H1 (cell line): ENCODE data around the gene NKAIN2. TPM values are rescaled to one million over a fixed set of nuclear protein-coding genes. Genes with fewer than 3 reads are reported as not detected.

Experiments used
- CTCF ChIA-PET: fragments of 300-600 bp; sonication (Branson Sonifier 250); formaldehyde crosslinking; loops from one replicate; lab custom pipeline; 2021; ENCODE audit not compliant: partially characterized antibody; lab: Charles Lee
- POLR2A ChIA-PET: fragments of 300-600 bp; sonication (Branson Sonifier 250); formaldehyde crosslinking; loops from one replicate; lab custom pipeline; 2021; ENCODE audit warnings: inconsistent platforms; ENCODE audit not compliant: partially characterized antibody; lab: Charles Lee
- DNase-seq, 2 experiments: peaks; one replicate each; pipeline versions ENCODE4 v3.0.0 to v3.0.0-alpha.2; 2010 to 2022; ENCODE audit warnings: low spot score in 2 of 2, low read depth in 1 of 2, mixed read lengths in 1 of 2
- FAIRE-seq: peaks from 2 replicates; lab custom pipeline; 2011; peaks lifted over from hg19 to GRCh38; lab: Jason Lieb, UNC
- H2AFZ ChIP-seq: 2 replicates; pipeline ENCODE4 v1.8.1; 2012; ENCODE audit warnings: low read length, inconsistent platforms
- H2AK5ac ChIP-seq: 2 replicates; pipeline ENCODE4 v1.6.1; 2013; ENCODE audit warnings: low read depth, low read length
- H2BK120ac ChIP-seq: replicated peaks from 2 replicates; pipeline ENCODE3; 2013; ENCODE audit warnings: low read depth, low read length, inconsistent platforms
- H2BK12ac ChIP-seq: 2 replicates; pipeline ENCODE4 v1.6.1; 2013; ENCODE audit warnings: low read depth, low read length
- H2BK15ac ChIP-seq: 2 replicates; pipeline ENCODE4 v1.6.1; 2013; ENCODE audit warnings: low read length
- H2BK20ac ChIP-seq: 2 replicates; pipeline ENCODE4 v1.6.1; 2013; ENCODE audit warnings: low read length
- H2BK5ac ChIP-seq: 2 replicates; pipeline ENCODE4 v1.6.1; 2013; ENCODE audit warnings: low read depth, low read length
- H3K14ac ChIP-seq: 2 replicates; pipeline ENCODE4 v1.6.1; 2013; ENCODE audit warnings: inconsistent platforms; ENCODE audit not compliant: insufficient read length
- H3K18ac ChIP-seq: 2 replicates; pipeline ENCODE4 v1.6.1; 2013; ENCODE audit warnings: low read length; ENCODE audit errors: extremely low read depth
- H3K23ac ChIP-seq: 2 replicates; pipeline ENCODE4 v1.6.1; 2013; ENCODE audit warnings: inconsistent platforms; ENCODE audit not compliant: insufficient read length
- H3K23me2 ChIP-seq: 2 replicates; pipeline ENCODE4 v1.6.1; 2013; ENCODE audit warnings: low read depth, low read length
- H3K27ac ChIP-seq: 2 replicates; pipeline ENCODE4 v1.6.1; 2011; ENCODE audit warnings: low read depth, low read length, inconsistent platforms
- H3K27me3 ChIP-seq, 4 experiments: replicated peaks in 1 of 4; 1 replicate in 1 of 4; 2 replicates in 3 of 4; pipeline versions ENCODE4 v1.6.1 to v1.8.1; 2011 to 2013; ENCODE audit warnings: low read length in 3 of 4, mild to moderate bottlenecking in 3 of 4, inconsistent platforms in 2 of 4, mixed read lengths in 2 of 4, moderate library complexity in 1 of 4; ENCODE audit not compliant: control insufficient read depth in 3 of 4, insufficient read depth in 3 of 4; ENCODE audit errors: extremely low read depth in 1 of 4
- H3K36me3 ChIP-seq, 4 experiments: 2 replicates each; pipeline versions ENCODE4 v1.6.1 to v1.8.1; 2011 to 2013; ENCODE audit warnings: mild to moderate bottlenecking in 4 of 4, low read length in 3 of 4, moderate library complexity in 2 of 4, control low read depth in 1 of 4, inconsistent platforms in 1 of 4; ENCODE audit not compliant: insufficient read depth in 4 of 4, control insufficient read depth in 2 of 4
- H3K4ac ChIP-seq: replicated peaks from 2 replicates; pipeline ENCODE3; 2013; ENCODE audit warnings: low read length, low read depth, mixed read lengths, inconsistent platforms; ENCODE audit not compliant: insufficient read length
- H3K4me1 ChIP-seq, 4 experiments: replicated peaks in 1 of 4; 1 replicate in 1 of 4; 2 replicates in 3 of 4; pipeline versions ENCODE4 v1.6.1 to v1.8.1; 2011 to 2013; ENCODE audit warnings: low read length in 3 of 4, inconsistent platforms in 2 of 4, mixed read lengths in 1 of 4; ENCODE audit not compliant: insufficient read depth in 4 of 4, control insufficient read depth in 3 of 4
- H3K4me2 ChIP-seq, 2 experiments: 2 replicates each; pipeline versions ENCODE4 v1.6.1 to v1.8.1; 2011 to 2013; ENCODE audit warnings: low read depth in 2 of 2, low read length in 2 of 2, control low read depth in 1 of 2, inconsistent platforms in 1 of 2, mild to moderate bottlenecking in 1 of 2; ENCODE audit not compliant: insufficient read depth in 1 of 2
- H3K4me3 ChIP-seq, 4 experiments: fragments of 200-600, 300-600 bp in 1 of 4; sonication (generic), shearing (Covaris generic), sonication (Bioruptor Twin) in 1 of 4; 2 replicates each; pipeline versions ENCODE4 v1.5.1 to v1.8.1; 2011 to 2016; ENCODE audit warnings: low read length in 4 of 4, low read depth in 3 of 4, control low read depth in 2 of 4, inconsistent platforms in 2 of 4, mild to moderate bottlenecking in 2 of 4, mixed read lengths in 1 of 4, moderate library complexity in 1 of 4; ENCODE audit not compliant: insufficient read depth in 2 of 4; ENCODE audit errors: extremely low read depth in 1 of 4
- H3K56ac ChIP-seq: replicated peaks from 2 replicates; pipeline ENCODE3; 2013; ENCODE audit warnings: low read depth, mild to moderate bottlenecking, mixed read lengths, low read length, inconsistent platforms; ENCODE audit not compliant: insufficient read length
- H3K79me1 ChIP-seq: 2 replicates; pipeline ENCODE4 v1.6.1; 2013; ENCODE audit warnings: low read depth, low read length, control low read depth
- H3K79me2 ChIP-seq, 2 experiments: 2 replicates each; pipeline versions ENCODE4 v1.6.1 to v1.8.1; 2012 to 2013; ENCODE audit warnings: low read length in 2 of 2, mild to moderate bottlenecking in 2 of 2, inconsistent platforms in 1 of 2; ENCODE audit not compliant: insufficient read depth in 2 of 2, control insufficient read depth in 1 of 2
- H3K9ac ChIP-seq, 4 experiments: replicated peaks in 1 of 4; 1 replicate in 1 of 4; 2 replicates in 3 of 4; pipeline versions ENCODE4 v1.6.1 to v1.8.1; 2011 to 2013; ENCODE audit warnings: low read depth in 3 of 4, low read length in 3 of 4, control low read depth in 2 of 4, mild to moderate bottlenecking in 2 of 4, moderate library complexity in 2 of 4, inconsistent platforms in 1 of 4; ENCODE audit errors: extremely low read depth in 1 of 4
- H3K9me3 ChIP-seq, 2 experiments: 2 replicates each; pipeline versions ENCODE4 v1.6.1 to v1.8.1; 2012 to 2013; ENCODE audit warnings: mild to moderate bottlenecking in 2 of 2, moderate library complexity in 2 of 2, control low read depth in 1 of 2, inconsistent platforms in 1 of 2, low read depth in 1 of 2, low read length in 1 of 2, mixed read lengths in 1 of 2; ENCODE audit not compliant: insufficient read depth in 2 of 2
- H4K20me1 ChIP-seq, 2 experiments: replicated peaks in 1 of 2; 2 replicates each; pipeline versions ENCODE3 to v1.8.1; 2011 to 2013; ENCODE audit warnings: inconsistent platforms in 2 of 2, low read length in 2 of 2, mild to moderate bottlenecking in 1 of 2; ENCODE audit not compliant: insufficient read depth in 2 of 2, control insufficient read depth in 1 of 2
- H4K5ac ChIP-seq: 2 replicates; pipeline ENCODE4 v1.6.1; 2013; ENCODE audit warnings: low read length, low read depth, mixed read lengths, inconsistent platforms; ENCODE audit not compliant: insufficient read length
- H4K8ac ChIP-seq: 2 replicates; pipeline ENCODE4 v1.8.0; 2013; ENCODE audit warnings: mild to moderate bottlenecking, moderate library complexity, low read length, inconsistent platforms; ENCODE audit not compliant: insufficient read depth; ENCODE audit errors: extremely low read depth
- H4K91ac ChIP-seq: replicated peaks from 2 replicates; pipeline ENCODE3; 2013; ENCODE audit warnings: low read length, mixed read lengths, inconsistent platforms; ENCODE audit not compliant: insufficient read length
- BACH1 ChIP-seq: IDR thresholded peaks from 2 replicates; pipeline ENCODE4 v1.6.1; 2012; ENCODE audit warnings: low read length, improper control_type of control experiment
- EZH2 ChIP-seq: fragments of 200-600 bp; sonication (generic); IDR thresholded peaks from 2 replicates; pipeline ENCODE4 v1.7.1; 2012; ENCODE audit warnings: low read depth, mild to moderate bottlenecking, moderate library complexity, low read length, inconsistent platforms; ENCODE audit not compliant: severe bottlenecking
- HDAC6 ChIP-seq: IDR thresholded peaks from one replicate; pipeline ENCODE4 v1.7.1; 2012; ENCODE audit warnings: low read depth, mild to moderate bottlenecking, inconsistent platforms, low read length, moderate library complexity
- PHF8 ChIP-seq: fragments of 200-600 bp; sonication (generic); conservative IDR thresholded peaks from 2 replicates; pipeline ENCODE4 v1.7.1; 2012; ENCODE audit warnings: low read depth, mild to moderate bottlenecking, inconsistent platforms, low read length, moderate library complexity
- POU5F1 ChIP-seq: IDR thresholded peaks from 2 replicates; pipeline ENCODE4 v1.6.1; 2011; ENCODE audit warnings: low read depth, mild to moderate bottlenecking, low read length, moderate library complexity
- RAD21 ChIP-seq, 2 experiments: IDR thresholded peaks in 1 of 2; conservative IDR thresholded peaks in 1 of 2; 2 replicates each; pipeline ENCODE4 v1.6.1; 2011; ENCODE audit warnings: low read depth in 2 of 2, low read length in 2 of 2, improper control_type of control experiment in 1 of 2, inconsistent platforms in 1 of 2, mild to moderate bottlenecking in 1 of 2, moderate library complexity in 1 of 2
- TAF1 ChIP-seq: IDR thresholded peaks from 2 replicates; pipeline ENCODE4 v1.6.1; 2011; ENCODE audit warnings: mild to moderate bottlenecking, low read depth, low read length
- WGBS, 2 experiments: shearing (Covaris generic) in 1 of 2; methylation state at CpG; one replicate each; pipeline versions ENCODE4 v1.1.6 to v1.1.7; 2013 to 2015; ENCODE audit warnings: low lambda C conversion rate in 2 of 2, mixed read lengths in 2 of 2, inconsistent platforms in 1 of 2, low coverage in 1 of 2, missing lambda C conversion rate in 1 of 2; ENCODE audit not compliant: insufficient replicate concordance in 2 of 2, insufficient coverage in 1 of 2, insufficient read length in 1 of 2; ENCODE audit errors: extremely low coverage in 1 of 2, missing lambda C conversion rate in 1 of 2; 5-methylcytosine and 5-hydroxymethylcytosine counted together
- polyA plus RNA-seq, 7 experiments: library from polyadenylated mRNA; depleted of rRNA in 3 of 7; stranded (reverse) in 5 of 7; unstranded in 2 of 7; fragments of >200 nt in 5 of 7; fragments of 200-250 nt in 2 of 7; gene quantifications; 1 replicate in 5 of 7; 2 replicates in 1 of 7; 4 replicates in 1 of 7; pipeline versions ENCODE4 v1.2.1 to v1.2.3, GENCODE V29; 2011 to 2013; ENCODE audit warnings: missing spikeins in 2 of 7, mixed read lengths in 2 of 7
- total RNA-seq: library from RNA; stranded (reverse); fragmentation: NEBNext Ultra II Directional; extraction: Animal tissue kit (Norgen Biotek cat#: 25700); gene quantifications from 2 replicates; pipeline ENCODE4 v1.2.1, GENCODE V29; 2021

Gene NKAIN2
- total and polyA plus RNA-seq, 2 of the 8 experiments (the other 6 are each of a cell fraction or from before 2014, with no cell fraction given), result 0.20 to 0.34 TPM

- H4K91ac ChIP-seq, result no peak overlapping the region
- no peak overlapping the region for H2BK20ac ChIP-seq
- no peak overlapping the region for H2BK120ac ChIP-seq
- CTCF ChIA-PET, result no interaction called here
- H3K27me3 ChIP-seq, result no peaks in the 10 kb centered on the region
- DNase-seq (no peak), FAIRE-seq (no peak)
- no peak overlapping the region for H2BK12ac ChIP-seq
- H3K23me2 ChIP-seq, result no peaks in the 10 kb centered on the region
- H3K4ac ChIP-seq, result no peak overlapping the region
- no peak overlapping the region for H3K14ac ChIP-seq
- no peak overlapping the region for H3K27ac ChIP-seq
- no peaks in the 10 kb centered on the region for H3K4me1 ChIP-seq
- no peak overlapping the region for H3K4me3 ChIP-seq
- H2BK15ac ChIP-seq, result no peak overlapping the region
- no peak overlapping the region for H2AK5ac ChIP-seq
- WGBS, 2 experiments, result 83% methylated on average over 2 of the region's 2 CpGs; no CpG with 5 or more reads in 1 of the 2 experiments
- H4K20me1 ChIP-seq, result no peaks in the 10 kb centered on the region
- no peak overlapping the region for H4K5ac ChIP-seq
- H3K36me3 ChIP-seq, result no peaks in the 10 kb centered on the region
- no peak overlapping the region for H3K9ac ChIP-seq
- POLR2A ChIA-PET, result interaction anchor here (0.7 kb wide), 1 partner anchor 49 kb away, joined by 3 read pairs; no protein-coding TSS in a partner anchor
- no peak overlapping the region for H3K4me2 ChIP-seq
- H2AFZ ChIP-seq, result no peak overlapping the region
- no peak overlapping the region for H3K18ac ChIP-seq
- H3K23ac ChIP-seq, result no peak overlapping the region
- TF ChIP-seq BACH1 (no peak), RAD21 (IDR thresholded peaks at IDR 0.05 in 1 of 2, conservative IDR thresholded peaks at IDR 0.05 in 1 of 2; ENCODE audit: low read depth in 2 of 2, low read length in 2 of 2) (no peak), POU5F1 (no peak), HDAC6 (no peak), PHF8 (no peak), EZH2 (no peak), TAF1 (no peak)
- TF ChIP-seq, all 59 proteins: peak for 0
- H3K9me3 ChIP-seq, result no peaks in the 10 kb centered on the region
- no peaks in the 10 kb centered on the region for H3K79me1 ChIP-seq
- no peak overlapping the region for H3K56ac ChIP-seq
- no peaks in the 10 kb centered on the region for H3K79me2 ChIP-seq
- H4K8ac ChIP-seq, result no peak overlapping the region
- no peak overlapping the region for H2BK5ac ChIP-seq
Observed at GRCh38 chr6:124546601-124547000, 742.9 kb downstream of the NKAIN2 start.
